ENCODE data around the gene CNOT4.
"Not testable (repeated sequence)": the region's sequence is repeated elsewhere in the genome, so short reads cannot be mapped to it uniquely, and the experiment has no call there.

CNOT4 gene

DNA sequence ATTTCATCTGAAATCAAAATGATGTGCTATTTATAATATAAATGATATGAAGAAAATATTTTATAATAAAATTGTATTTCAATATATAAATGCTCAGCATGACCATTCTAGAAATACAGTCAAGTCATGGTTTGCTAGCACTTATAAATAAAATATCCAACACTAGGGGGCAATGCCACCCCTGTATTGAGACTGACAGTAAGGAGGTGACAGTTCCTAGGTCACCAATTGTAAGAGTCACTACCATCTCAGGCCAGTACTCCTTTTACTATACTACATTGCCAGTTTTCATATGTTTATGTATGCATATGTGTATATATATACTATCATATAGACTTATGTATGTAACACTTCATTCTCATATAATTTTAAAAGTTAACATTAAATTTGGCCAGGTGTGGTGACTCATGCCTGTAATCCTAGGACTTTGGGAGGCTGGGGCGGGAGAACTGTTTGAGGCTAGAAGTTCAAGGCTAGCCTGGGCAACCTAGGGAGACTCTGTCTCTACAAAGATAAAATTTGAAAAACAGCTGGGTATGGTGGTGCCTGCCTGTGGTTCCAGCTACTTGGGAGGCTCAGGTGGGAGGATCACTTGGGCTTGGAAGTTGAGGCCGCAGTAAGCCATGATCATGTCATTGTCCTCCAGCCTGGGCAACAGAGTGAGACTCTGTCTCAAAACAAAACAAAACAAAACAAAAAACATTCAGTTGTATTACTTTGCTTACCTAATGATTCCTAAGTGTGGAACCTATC is 2.4 kb upstream of the CNOT4 start:
- DNase-seq (ENCODE audit: low read depth): no peak

DNA sequence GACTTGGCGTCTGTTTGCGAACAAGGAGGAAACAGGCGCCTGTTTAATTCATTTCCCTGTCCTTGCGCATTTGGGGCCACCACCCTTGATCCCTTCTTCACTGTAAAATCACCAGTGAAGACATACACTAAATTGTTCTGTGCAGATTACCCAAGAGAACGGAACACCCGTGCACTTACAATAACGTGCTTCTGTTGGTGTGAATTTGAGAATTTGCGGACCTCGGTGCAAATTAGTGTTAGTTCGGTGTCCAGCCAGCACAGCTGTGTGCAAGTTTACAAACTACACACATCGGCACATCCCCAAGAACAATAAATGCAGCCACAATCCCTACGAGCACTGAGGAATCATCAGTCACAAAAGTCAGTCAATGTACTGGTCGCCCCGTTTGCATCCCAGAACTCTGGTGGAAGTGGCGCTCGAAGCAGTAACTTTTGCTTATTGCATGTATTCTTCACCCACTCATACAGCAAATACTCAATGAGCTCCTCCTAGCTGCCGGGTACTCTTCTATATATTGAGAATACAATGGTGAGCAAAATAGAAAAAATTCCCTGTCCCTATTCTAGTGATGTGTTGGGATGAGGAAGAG is 786 bp upstream of the CNOT4 start:
- no peak for DNase-seq (ENCODE audit: low read depth)

- no peak for DNase-seq (ENCODE audit: low read depth)
These were observed 388 bp downstream of the CNOT4 start for GRCh38 chr7:135509589-135509838.

DNA sequence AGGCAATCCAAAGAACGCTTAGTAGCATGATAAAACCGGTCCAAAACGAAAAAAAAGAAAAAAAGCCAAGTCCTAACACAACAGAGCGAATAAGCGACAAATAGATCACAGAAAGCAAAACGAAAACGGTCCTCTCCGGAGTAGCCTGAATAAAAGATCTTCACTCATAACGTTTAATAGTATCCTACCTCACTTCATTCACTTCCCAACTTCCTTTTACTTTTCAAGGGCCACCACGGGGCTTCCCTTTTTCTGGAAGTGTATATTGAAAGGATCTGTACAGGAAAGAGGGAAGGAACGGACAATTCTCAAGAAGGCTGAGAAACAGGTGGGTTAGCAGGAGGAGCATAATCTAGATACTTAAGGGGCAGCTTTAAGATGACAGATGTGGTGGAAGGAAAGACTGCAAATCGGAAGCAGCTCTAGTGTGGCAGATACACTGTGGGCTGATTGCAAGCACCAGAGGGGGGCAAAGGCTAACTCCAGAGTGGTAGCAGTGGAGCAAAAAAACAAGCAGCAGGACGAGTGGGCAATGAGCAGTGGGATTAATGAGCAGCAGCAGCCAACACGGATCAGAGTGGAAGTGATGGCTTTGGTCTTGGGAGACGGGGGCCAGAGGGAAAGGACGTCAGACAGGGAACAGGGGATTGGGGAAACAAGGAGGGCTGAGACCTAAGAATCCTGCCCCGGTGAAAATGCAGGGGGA is 866 bp downstream of the CNOT4 start:
- DNase-seq (ENCODE audit: low read depth): no peak

- DNase-seq (ENCODE audit: low read depth): no peak
These were observed 8.5 kb downstream of the CNOT4 start for GRCh38 chr7:135501402-135501801.

GRCh38 chr7:135499818-135500217 is 10.1 kb downstream of the CNOT4 start:
- DNase-seq (ENCODE audit: low read depth): no peak

GRCh38 chr7:135497161-135497560 is 12.7 kb downstream of the CNOT4 start:
- DNase-seq (ENCODE audit: low read depth): not testable (repeated sequence)

- DNase-seq (ENCODE audit: low read depth): no peak
These were observed 16.5 kb downstream of the CNOT4 start for GRCh38 chr7:135493362-135493761.

DNA sequence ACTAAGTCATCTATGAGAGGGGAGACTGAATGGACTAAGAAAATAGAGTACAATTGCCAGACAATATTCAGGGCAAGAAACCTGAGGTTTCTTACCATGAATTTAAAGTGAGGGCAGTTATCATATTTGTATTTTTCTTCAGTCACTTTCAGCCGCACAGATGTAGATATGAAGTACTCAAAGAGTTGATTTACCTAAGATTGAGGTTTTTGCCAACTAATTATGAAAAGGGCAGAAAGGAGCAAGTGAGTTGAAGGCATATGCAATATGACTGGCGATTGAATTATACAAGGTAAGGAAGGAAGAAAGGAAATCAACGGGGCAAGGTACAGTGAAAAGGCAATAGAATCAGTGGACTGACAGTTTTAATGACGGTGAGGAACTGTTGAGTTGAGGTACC is 17.8 kb downstream of the CNOT4 start:
- DNase-seq (ENCODE audit: low read depth): no peak

DNA sequence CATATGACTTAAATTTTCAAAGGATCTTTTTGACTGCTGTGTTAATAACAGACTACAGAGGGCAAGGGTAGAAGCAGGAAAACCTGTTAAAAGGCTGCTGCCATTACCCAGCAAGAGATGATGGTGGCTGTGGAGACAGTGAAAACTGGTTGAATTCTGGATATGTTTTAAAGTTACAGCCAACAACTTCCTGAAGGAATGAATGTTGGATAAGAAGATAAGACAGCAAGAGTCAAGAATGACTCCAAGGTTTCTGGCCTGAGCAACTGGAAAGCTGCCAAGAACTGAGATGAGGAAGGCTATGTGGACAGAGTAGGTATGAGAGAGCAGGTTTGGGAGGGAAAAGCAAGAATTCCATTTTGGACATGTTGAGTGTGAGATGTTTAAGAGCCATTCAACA is 19.1 kb downstream of the CNOT4 start:
- no peak for DNase-seq (ENCODE audit: low read depth)

GRCh38 chr7:135489791-135490190 is 20.1 kb downstream of the CNOT4 start:
- no peak for DNase-seq (ENCODE audit: low read depth)

GRCh38 chr7:135486261-135486920 is 23.5 kb downstream of the CNOT4 start:
- DNase-seq (ENCODE audit: low read depth): no peak

DNA sequence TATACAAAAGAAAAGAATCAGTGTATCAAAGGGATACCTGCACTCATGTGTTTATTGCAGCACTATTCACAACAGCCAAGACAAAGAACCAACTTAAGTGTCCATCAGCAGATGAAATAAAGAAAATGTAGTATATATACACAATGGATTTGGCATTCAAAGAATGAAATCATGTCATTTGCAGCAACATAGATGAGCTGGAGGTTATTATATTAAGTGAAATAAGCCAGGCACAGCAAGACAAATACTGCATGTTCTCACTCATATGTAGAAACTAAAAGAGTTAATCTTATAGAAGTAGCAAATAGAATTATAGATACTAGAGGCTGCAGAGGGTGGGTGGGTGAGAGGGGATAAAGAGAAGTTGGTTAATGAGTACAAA is 28.3 kb downstream of the CNOT4 start:
- DNase-seq (ENCODE audit: low read depth): no peak

DNA sequence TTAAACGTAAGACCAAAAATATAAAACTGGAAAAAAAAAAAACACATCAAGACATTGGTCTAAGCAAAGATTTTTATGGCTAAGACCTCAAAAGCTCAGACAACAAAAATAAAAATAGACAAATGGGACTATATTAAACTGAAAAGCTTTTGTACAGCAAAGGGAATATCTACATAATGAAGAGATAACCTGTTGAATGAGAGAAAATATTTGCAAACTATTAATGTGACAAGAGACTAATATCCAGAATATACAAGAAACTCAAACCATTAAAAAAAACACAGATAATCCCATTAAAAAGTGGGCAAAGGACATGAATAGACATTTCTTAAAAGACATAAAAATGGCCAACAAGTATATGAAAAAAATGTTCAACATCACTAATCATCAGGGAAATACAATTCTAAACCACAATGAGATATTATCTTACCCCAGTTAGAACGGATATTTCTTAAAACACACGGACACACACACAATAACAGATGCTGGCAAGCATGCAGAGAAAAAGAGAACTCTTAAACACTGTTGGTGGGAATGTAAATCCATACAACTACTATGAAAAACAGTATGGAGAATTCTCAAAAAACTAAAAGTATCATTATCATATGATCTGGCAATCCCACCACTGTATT is 28.8 kb downstream of the CNOT4 start:
- DNase-seq (ENCODE audit: low read depth): no peak

DNA sequence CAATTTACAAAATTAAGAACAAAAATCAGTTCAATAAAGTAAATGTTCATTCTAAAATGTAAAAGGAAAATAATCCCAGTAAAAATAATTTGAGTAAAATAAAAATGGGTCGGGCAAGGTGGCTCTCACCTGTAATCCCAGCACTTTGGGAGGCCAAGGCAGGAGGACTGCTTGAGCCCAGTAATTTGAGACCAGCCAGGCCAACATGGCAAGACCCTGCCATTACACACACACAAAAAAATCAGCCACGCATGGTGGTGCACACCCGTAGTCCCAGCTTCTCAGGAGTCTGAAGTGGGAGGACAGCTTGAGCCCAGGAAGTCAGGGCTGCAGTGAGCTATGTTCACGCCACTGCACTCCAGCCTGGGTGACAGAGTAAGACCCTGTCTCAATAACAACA is 34.4 kb downstream of the CNOT4 start:
- DNase-seq (ENCODE audit: low read depth): no peak

DNA sequence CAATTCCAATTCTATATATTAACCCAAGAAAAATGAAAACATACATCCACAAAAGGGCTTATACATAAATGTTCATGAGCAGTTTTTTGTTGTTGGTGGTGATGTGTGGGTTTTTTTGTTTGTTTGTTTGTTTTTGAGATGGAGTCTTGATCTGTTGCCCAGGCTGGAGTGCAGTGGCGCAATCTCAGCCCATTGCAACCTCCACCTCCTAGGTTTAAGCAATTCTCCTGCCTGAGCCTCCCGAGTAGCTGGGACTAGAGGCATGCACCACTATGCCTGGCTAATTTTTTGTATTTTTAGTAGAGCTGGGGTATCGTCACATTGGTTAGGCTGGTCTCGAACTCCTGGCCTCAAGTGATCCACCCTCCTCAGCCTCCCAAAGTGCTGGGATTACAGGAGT is 40.2 kb downstream of the CNOT4 start:
- DNase-seq (ENCODE audit: low read depth): not testable (repeated sequence)

GRCh38 chr7:135467207-135467711 is 42.6 kb downstream of the CNOT4 start:
- no peak for DNase-seq (ENCODE audit: low read depth)

- DNase-seq (ENCODE audit: low read depth): no peak
These were observed 43.3 kb downstream of the CNOT4 start for GRCh38 chr7:135466442-135467206.

GRCh38 chr7:135463908-135464307 is 46.0 kb downstream of the CNOT4 start:
- DNase-seq (ENCODE audit: low read depth): no peak

GRCh38 chr7:135459951-135460567 is 49.8 kb downstream of the CNOT4 start:
- DNase-seq (ENCODE audit: low read depth): no peak

- no peak for DNase-seq (ENCODE audit: low read depth)
These were observed 50.8 kb downstream of the CNOT4 start for GRCh38 chr7:135459076-135459475.
